ENCODE data around the gene RARB.

The RARB gene

GRCh38 chr3:25472731-25473130, 44.7 kb downstream of the RARB start:
- no peak for DNase-seq (ENCODE audit: low read depth)

DNA sequence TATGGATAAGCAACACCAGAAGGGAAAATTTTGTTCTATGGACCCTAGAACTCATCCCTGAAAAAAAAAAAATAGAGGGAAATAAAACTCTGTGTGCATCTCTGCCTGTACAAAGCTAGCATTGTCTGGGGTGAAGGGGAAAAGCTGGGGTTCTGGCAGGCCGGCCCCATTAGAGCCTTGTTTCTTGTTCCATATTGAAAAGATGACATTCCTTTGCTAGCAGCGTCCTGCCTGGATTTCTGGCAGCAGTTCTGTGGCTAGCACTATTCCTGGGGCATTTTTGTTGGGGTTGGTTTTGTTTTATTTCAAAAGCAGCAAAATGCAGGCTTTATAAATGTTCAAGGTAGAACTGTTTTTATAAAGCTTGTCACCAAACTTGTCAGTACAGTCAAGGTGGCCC, 45.2 kb downstream of the RARB start:
- no peak for DNase-seq (ENCODE audit: low read depth)

DNA sequence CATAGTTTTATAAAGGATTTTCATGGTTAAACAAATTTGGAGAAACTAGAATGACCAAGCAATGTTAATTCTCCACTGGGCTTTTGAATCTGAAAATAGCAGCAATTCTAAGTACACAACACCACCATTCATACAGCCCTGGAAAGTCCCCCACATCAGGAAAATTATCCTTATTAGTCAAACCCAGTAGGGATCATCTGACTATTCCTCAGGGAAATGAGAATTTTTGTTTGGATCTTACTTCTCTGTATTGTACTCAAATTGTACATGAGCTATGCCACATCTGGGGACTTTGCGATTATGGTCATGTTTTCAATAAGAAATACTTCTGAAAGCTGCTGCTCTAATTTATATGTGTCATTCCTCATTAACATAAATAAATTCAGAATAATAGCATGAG, 46.0 kb downstream of the RARB start:
- no peak for DNase-seq (ENCODE audit: low read depth)

DNA sequence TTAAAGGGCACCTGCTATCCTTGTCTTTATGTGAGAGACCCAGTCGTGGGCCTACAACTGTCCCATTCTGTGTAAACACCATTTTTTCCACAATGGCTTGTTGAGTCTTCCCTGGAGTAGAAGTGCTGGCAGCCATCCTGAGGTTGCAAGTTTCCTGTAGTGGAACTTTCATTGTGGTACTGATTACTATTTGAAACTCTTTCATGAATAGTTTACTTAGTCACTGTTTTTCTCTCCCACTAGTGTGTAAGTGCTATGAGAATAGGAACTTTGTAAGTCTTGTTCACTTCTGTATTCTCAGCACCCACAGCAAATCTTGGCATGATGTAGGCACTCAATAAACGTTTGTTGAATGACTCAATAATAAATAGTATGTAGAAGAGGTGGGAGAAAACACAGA, 48.6 kb downstream of the RARB start:
- DNase-seq (ENCODE audit: low read depth), result no peak

DNA sequence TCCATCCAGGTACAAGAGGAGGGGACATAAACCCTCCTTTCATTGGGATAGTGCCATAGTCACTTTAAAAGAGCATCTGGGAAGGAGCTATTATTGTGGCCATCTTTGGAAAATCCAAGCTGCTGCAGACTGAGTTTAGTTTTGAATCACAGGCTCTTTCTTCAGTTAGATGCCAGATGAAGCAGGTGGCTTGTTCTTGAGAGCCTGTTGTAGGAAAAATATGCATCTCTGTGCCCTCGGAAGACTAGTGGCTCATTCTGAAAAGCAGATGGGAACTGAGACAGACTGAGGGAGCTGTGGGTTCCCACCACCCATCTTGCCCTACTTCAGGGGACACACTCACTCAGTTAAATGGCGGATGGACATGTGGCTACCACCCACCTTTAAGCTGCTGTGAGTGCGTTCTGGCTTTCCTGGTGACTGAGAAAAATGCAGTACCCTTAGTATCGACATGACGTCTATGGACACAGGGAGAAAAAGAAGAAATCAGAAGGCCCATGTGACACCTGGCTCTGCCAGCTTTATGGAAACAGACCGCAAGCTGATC, 50.2 kb downstream of the RARB start:
- no peak for DNase-seq (ENCODE audit: low read depth)

DNA sequence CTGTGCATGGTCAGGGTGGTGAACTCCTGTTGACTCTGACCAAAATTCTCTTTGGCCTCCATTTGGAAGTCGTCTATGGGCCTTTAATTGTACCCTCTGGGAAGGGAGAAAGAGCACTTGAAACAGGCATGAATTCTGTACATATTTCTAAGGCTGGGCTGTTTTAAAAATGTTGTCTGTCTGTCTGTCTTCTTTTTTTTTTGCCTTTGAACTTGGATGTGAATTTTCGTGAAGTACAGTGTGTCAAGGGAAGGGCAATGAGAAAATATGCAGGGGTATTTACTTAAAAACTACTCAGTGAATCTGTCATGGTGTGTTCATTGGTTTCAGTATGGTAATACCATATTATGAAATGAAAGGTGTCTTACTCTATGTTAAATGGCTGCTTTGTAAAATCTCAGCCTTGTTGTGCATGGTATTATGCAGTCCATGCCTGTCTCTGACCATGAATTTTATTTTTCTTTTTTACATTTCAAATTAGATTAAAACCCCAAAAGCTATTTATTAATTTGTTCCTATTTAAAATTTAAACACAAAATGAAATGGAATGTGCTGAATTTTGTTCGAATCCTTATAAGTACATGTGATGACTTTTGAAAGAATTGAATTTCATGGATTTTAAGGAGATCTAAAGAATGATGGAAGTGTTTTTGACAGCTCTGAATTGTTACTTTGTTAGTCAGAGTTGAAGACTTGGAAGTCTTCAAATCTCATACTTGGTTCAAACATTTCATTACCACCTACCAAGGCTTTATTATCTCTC, 51.1 kb downstream of the RARB start:
- no peak for DNase-seq (ENCODE audit: low read depth)

- DNase-seq (ENCODE audit: low read depth), result no peak
These were observed 51.6 kb downstream of the RARB start for GRCh38 chr3:25479727-25480010.

- no peak for DNase-seq (ENCODE audit: low read depth)
These were observed 52.7 kb downstream of the RARB start for GRCh38 chr3:25480811-25481210.

- DNase-seq (ENCODE audit: low read depth), result no peak
These were observed 53.3 kb downstream of the RARB start for GRCh38 chr3:25481386-25481785.

DNA sequence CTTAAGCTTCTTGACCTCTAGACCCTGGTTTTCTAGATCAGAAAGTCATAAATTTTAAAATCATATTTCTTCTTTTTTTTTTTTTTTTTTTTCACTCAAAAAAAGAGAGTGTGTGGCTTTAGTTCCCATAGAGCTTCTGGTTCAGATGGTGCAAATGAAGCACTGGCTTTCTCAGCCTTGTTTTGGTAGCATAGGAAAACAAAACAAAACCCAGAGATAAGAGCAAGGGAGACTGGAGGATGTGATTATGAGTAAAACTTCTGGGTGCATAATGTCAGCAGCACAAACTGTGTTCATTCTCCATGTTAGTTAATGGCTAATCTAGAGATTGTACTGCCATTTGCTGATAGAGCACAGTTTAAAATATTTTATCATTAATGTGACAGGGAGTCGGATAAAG, 55.4 kb downstream of the RARB start:
- no peak for DNase-seq (ENCODE audit: low read depth)

DNA sequence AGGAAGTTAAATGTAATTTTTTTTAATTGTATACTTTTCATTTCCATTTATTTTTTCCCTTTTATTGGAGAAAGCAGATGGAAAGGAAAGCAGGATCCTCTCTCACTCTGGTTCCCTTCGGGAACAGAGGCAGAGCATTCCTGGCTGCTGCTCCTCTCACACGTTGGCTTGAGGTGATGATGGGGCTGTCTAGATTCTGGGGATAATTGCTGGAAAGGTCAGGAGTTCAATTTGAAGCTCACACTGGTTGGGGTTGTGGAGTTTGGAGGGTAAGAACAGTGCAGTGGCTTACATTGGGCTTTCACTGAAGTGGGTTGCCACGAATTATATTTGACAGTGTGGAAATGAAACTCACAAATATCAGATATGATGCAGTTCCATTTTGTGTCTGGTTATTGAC, 57.6 kb downstream of the RARB start:
- no peak for DNase-seq (ENCODE audit: low read depth)

GRCh38 chr3:25486932-25487331, 58.9 kb downstream of the RARB start:
- no peak for DNase-seq (ENCODE audit: low read depth)

DNA sequence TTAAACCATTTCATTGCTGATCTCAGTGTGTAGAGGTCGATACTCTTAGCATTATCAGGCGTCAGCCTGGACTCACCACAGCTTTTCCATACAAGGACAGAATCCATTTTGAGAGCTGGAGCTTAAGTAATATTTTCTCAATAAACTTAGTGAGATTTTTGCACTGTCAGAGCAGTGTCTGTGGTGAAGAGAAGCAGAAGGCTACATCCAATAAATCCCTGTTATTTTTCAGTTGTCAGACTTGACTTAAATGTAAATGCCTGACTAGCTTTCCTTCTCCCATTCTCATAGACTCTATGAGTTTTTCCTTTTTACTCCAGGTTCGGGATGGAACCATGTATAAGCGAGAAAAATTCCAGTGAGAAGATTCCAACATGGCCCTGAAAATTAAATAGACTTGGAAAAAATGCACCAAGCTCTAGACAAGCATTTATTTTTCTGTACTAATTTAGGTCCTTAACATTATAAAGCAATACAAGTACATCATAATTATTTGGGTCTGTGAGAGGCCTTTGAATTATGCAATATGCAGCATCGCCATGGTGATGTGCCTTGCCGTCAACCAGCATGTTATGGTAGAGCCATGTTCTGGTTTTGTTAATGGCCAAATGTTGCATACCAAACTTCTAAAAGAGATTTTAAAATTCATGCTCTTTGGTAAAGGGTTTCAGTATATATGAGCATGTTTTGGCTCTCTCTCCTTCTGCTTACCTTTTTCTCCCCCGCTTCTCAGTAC, 62.0 kb downstream of the RARB start:
- DNase-seq (ENCODE audit: low read depth), result no peak

DNA sequence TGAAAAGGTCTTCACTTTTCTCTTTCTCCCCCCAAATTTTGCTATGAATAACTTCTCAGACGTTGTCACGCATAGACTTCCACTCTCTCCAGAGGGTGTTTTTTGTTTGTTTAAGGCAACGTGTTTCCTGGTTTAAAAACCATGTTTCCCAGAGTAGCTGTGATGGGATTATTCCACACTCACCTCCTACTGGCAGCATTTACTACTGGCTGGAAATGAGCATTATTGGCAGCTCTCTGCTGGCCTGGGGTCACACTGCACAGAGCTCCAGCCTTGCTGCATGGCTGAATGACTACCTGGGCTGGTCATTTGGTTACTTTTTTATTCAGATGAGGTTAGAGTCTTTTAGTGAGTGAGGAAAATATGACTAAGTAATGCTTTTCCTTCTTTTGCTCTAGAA, 65.2 kb downstream of the RARB start:
- no peak for DNase-seq (ENCODE audit: low read depth)

- DNase-seq (ENCODE audit: low read depth), result no peak
These were observed 65.7 kb downstream of the RARB start for GRCh38 chr3:25493786-25494185.

DNA sequence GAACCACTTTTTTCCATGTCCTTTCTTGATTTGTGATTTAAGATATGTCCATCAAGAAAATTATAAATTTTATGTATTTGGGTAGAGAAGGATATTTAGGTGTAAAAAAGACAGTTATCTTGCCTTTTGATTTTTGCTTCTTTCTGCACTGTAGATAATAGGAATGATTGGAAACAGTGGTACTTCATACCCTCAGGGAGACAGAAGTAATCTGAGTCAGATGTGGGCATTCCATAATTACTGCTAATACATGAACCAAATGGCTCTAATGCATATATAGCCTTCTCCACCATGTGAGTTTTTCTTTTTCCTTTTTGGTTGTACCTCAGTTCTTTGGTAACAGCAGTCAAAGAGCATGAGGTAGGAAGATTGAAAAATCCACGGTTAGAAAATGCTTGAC, 67.2 kb downstream of the RARB start:
- no peak for DNase-seq (ENCODE audit: low read depth)

DNA sequence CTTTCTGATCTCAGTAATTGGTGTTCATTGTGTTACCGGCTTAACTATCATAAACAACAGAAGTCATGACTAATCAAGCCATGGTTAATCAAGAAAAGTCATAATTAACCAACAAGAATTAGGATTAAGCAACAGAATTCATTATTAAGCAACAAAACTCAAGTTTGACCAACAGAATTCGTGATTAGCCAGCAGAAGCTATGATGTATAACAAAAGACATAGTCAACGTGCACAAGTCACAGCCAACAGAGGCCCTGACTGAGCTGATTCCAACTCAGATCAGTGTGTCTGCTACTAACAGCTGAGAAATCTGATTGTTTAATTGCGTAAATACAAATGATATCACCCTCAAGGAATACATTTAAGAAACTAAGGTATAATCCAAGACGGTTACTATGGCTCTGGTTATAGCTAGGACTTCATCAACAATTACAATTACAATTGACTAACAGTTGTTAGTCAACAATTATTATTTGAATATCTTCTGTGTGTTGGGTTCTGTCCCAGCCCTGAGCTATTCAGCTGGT, 67.7 kb downstream of the RARB start:
- DNase-seq (ENCODE audit: low read depth), result no peak

DNA sequence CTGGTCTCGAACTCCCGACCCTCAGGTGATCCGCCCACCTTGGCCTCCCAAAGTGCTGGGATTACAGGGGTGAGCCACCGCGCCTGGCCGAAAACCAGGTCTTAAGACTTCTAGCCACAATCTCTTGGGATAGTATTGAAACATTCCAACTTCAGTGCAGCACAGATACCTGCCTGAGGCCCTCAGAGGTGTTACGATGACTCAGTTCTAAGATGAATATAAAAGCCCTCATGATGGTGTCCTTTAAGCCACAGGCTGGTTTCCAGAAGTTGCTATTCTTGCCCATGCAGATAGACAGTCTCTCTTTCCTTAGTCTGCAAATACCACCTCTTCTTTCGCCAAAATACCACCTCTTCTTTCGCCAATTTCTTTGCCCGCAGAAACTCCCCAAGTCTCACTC, 69.0 kb downstream of the RARB start:
- no peak for DNase-seq (ENCODE audit: low read depth)

DNA sequence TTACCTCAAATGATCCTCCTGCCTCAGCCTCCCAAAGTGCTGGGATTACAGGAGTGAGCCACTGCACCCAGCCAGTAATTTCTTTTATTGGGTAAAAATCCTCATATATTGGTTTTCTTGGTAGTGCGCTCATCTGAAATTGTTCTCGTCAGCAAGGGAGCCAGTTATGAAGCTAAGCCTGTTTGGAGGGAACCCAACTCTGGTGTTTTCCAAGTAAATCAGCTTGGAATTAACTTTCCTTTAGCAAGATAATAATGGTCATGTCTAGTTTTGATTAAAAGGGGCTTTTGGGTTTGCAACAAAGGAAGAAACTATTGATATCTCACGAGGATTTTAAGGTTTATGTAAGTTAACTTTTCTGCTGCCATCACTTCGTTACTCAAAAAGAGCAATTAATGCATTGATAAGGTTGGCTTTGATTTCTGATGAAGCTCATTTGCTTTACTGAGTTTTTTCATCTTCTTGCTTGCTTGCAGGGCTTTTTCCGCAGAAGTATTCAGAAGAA, 72.7 kb downstream of the RARB start:
- DNase-seq (ENCODE audit: low read depth), result no peak

DNA sequence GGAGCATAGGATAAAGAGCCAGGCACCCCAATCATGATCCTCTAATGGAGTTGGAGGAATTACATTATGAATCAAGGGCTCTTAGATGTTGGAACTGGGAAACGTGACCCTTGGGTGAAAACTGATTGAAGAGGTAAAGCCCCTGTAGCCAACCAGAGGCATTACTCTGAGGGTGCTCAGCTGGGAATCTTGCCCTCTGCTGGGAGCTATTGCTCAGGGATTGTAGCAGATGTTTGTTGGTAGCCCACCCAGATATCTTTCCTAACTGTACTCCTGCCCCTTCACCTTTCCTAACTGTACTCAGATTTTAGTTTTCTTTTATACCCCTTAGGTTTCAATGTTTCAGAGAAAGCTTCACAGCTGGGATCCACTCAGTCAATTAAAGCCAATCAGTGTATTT, 74.2 kb downstream of the RARB start:
- DNase-seq (ENCODE audit: low read depth), result no peak

DNA sequence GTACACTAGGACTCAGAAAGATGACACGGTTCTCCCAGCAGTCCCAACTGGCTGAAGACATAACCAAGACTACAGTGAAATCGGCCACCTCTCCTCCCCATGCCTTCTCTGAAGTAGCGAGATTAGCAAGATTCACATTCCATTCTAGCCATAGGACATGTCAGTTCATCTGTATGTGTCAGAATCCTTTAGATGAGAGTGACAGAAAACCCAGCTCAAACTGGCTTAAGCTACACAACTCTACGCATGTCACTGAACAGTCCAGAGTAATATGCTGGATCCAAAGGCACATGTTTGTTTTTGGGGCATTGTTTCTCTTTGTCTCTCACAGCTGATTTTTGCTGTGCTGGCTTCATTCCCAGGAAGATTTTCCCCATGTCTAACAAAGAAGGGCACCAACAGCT, 75.8 kb downstream of the RARB start:
- DNase-seq (ENCODE audit: low read depth), result no peak

- DNase-seq (ENCODE audit: low read depth), result no peak
These were observed 77.5 kb downstream of the RARB start for GRCh38 chr3:25505581-25505980.

DNA sequence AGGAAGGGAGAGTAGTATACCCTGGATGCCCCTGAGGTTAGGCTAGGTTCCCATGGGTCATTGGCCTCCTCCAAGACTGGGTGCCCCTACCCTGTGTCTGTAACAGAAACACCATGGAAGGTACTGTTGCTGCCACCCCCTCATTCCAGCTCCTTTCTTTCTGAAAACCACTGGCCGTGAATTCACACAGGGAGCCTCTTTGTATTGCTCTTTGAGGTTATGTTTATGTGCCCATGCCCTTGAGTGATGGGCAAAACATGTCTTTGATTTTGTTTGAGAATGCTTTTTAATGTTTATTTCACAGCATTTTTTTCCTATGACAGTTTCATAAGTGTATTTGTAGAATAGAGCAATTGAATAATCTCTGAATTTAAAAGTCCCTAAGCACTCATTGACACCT, 79.7 kb downstream of the RARB start:
- no peak for DNase-seq (ENCODE audit: low read depth)
